Activated naive CD4-positive, alpha-beta T cell treated with anti-CD3 and anti-CD28 coated beads for 36 hours (primary cell): Measurements from ENCODE around the gene SEC22B. TPM values are rescaled to one million over a fixed set of nuclear protein-coding genes. Genes with fewer than 3 reads are reported as not detected.
"Not testable (repeated sequence)": the region's sequence is repeated elsewhere in the genome, so short reads cannot be mapped to it uniquely, and the experiment has no call there.

ENCODE experiments used
- CTCF ChIA-PET: fragments of 350-600 bp; sonication (Branson Sonifier 250); formaldehyde crosslinking; loops from one replicate; lab custom pipeline; 2021; ENCODE audit warnings: antibody characterized with exemption; lab: Charles Lee
- DNase-seq: peaks from one replicate; pipeline ENCODE4 v3.0.0-alpha.2; 2020
- H3K27ac Mint-ChIP-seq: one replicate; pipeline ENCODE4 v1.8.0; 2021; ENCODE audit warnings: mild to moderate bottlenecking, mixed read lengths
- H3K27me3 Mint-ChIP-seq: one replicate; pipeline ENCODE4 v1.8.0; 2021; ENCODE audit warnings: low read depth, mixed read lengths
- H3K36me3 Mint-ChIP-seq: one replicate; pipeline ENCODE4 v1.8.0; 2021; ENCODE audit warnings: low read depth, mixed read lengths
- H3K4me1 Mint-ChIP-seq: one replicate; pipeline ENCODE4 v1.8.0; 2021; ENCODE audit warnings: low read depth, mixed read lengths
- H3K4me3 Mint-ChIP-seq: one replicate; pipeline ENCODE4 v1.8.0; 2021; ENCODE audit warnings: mild to moderate bottlenecking, moderate library complexity, mixed read lengths
- H3K9me3 Mint-ChIP-seq: one replicate; pipeline ENCODE4 v1.8.0; 2021; ENCODE audit warnings: mixed read lengths
- intact Hi-C: fragments of 100-400 bp; cut with micrococcal nuclease; formaldehyde crosslinking; loops from one replicate; pipeline ENCODE4 v1.15.1; 2023
- total RNA-seq, 2 experiments: library from RNA; stranded (reverse); gene quantifications; one replicate each; pipeline ENCODE4 v1.2.3, GENCODE V29; 2021

SEC22B gene
- total RNA-seq, 2 experiments from 2014 or later: 24.1 to 24.8 TPM

DNA sequence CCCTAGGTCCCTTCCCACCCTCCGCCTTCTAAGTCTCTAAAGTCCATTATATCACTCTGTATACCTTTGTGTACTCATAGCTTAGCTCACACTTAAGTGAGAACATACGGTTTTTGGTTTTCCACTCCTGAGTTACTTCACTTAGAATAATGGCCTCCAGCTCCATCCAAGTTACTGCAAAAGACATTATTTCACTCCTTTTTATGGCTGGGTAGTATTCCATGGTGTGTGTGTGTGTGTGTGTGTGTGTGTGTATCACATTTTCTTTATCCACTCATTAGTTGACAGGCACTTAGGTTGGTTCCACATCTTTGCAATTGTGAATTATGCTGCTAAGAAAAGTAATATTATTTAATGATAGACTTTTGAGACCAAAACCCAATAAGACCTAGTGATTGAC, 1.7 kb upstream of the SEC22B start:
- peaks cover 11% of the 10 kb centered on the region for H3K36me3 Mint-ChIP-seq
- intact Hi-C loops: loop anchor here (5.0 kb wide), 1 partner anchor 1036 kb away; the partner anchor contains the start of gene WARS2
- not testable (repeated sequence) for H3K27me3 Mint-ChIP-seq, DNase-seq, H3K27ac Mint-ChIP-seq, H3K9me3 Mint-ChIP-seq, H3K4me3 Mint-ChIP-seq
- H3K4me1 Mint-ChIP-seq: peaks cover 20% of the 10 kb centered on the region
- CTCF ChIA-PET: interaction anchor here (1.1 kb wide), 1 partner anchor 292 kb away, joined by 3 read pairs; no protein-coding TSS in a partner anchor

GRCh38 chr1:120175688-120176087, 632 bp downstream of the SEC22B start:
- DNase-seq, H3K27me3 Mint-ChIP-seq, CTCF ChIA-PET, H3K9me3 Mint-ChIP-seq: not testable (repeated sequence)
- H3K27ac Mint-ChIP-seq: peak overlapping the region; percentile 98
- H3K4me1 Mint-ChIP-seq: peaks cover 18% of the 10 kb centered on the region
- H3K4me3 Mint-ChIP-seq: peak overlapping the region; percentile 96
- peaks cover 11% of the 10 kb centered on the region for H3K36me3 Mint-ChIP-seq
- intact Hi-C loops: loop anchor here (5.0 kb wide), 1 partner anchor 1033 kb away; the partner anchor contains the start of gene WARS2

DNA sequence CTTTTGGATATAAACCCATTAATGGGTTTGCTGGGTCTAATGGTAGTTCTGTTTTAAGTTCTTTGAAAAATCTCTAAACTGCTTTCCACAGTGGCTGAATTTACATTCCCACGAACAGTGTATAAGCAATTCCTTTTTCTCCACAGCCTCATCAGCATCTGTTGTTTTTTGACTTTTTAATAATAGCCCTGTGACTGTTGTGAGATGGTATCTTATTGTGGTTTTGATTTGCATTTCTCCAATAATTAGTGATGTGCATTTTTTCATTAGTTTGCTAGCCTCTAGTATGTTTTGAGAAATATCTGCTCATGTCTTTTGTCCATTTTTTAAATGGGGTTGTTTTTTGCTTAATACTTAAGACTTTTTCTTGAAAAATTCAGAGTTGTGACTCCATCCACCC, 11.6 kb downstream of the SEC22B start:
- H3K27ac Mint-ChIP-seq, CTCF ChIA-PET, H3K36me3 Mint-ChIP-seq, H3K4me1 Mint-ChIP-seq, DNase-seq, H3K27me3 Mint-ChIP-seq, H3K9me3 Mint-ChIP-seq, H3K4me3 Mint-ChIP-seq: not testable (repeated sequence)
- intact Hi-C loops: loop anchor here (5.0 kb wide), 1 partner anchor 222 kb away; no protein-coding TSS in a partner anchor

DNA sequence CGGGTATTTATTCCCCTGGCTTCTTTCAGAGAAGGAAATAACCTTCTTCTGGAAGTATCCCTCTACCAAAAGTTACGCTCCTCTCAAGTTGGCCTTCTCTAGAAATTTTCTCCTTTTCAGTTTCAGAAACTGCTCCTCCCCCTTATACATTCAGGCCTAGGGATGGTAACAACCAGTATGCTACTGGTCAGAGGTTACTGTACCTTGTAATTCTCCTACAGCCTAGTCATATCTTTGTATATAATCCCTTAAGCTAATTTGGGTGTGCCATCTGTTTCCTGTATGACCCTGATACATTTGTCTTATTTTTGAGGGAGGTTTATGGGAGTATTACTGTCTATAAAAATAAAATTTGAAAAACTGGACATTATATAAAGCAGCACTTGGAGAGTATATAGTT, 14.3 kb downstream of the SEC22B start:
- H3K4me3 Mint-ChIP-seq, H3K9me3 Mint-ChIP-seq, H3K27me3 Mint-ChIP-seq, DNase-seq, H3K36me3 Mint-ChIP-seq, H3K4me1 Mint-ChIP-seq, CTCF ChIA-PET, H3K27ac Mint-ChIP-seq: not testable (repeated sequence)
- intact Hi-C loops: loop anchor here (5.0 kb wide), 1 partner anchor 220 kb away; no protein-coding TSS in a partner anchor

DNA sequence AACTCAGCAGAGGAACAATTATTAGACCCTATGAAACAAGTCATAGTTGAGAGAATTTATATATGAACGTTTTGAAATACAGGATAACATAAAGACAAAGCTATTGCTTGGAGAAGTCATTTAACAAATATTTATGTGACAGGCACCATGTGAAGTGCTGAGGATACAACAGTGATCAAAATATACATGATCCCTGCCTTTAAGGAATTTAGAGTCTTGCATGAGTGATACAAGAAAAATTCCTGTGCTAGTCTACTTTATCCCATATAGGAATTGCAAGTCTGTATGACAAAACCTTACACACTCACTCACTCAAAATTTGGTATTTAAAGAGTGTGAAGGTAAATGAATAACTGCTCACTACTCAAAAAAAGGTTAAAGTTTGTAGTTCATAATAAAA, 17.8 kb downstream of the SEC22B start:
- H3K4me1 Mint-ChIP-seq, H3K4me3 Mint-ChIP-seq, H3K9me3 Mint-ChIP-seq, intact Hi-C loops, DNase-seq, H3K27ac Mint-ChIP-seq, H3K27me3 Mint-ChIP-seq, H3K36me3 Mint-ChIP-seq, CTCF ChIA-PET: not testable (repeated sequence)

- H3K27ac Mint-ChIP-seq, DNase-seq, intact Hi-C loops, H3K27me3 Mint-ChIP-seq, H3K4me1 Mint-ChIP-seq, H3K9me3 Mint-ChIP-seq, H3K36me3 Mint-ChIP-seq, H3K4me3 Mint-ChIP-seq, CTCF ChIA-PET: not testable (repeated sequence)
These were observed 18.2 kb downstream of the SEC22B start for GRCh38 chr1:120158086-120158485.

GRCh38 chr1:120150138-120150822, 26.0 kb downstream of the SEC22B start:
- H3K36me3 Mint-ChIP-seq, intact Hi-C loops, H3K9me3 Mint-ChIP-seq, DNase-seq, H3K27ac Mint-ChIP-seq, CTCF ChIA-PET, H3K27me3 Mint-ChIP-seq, H3K4me3 Mint-ChIP-seq, H3K4me1 Mint-ChIP-seq: not testable (repeated sequence)

DNA sequence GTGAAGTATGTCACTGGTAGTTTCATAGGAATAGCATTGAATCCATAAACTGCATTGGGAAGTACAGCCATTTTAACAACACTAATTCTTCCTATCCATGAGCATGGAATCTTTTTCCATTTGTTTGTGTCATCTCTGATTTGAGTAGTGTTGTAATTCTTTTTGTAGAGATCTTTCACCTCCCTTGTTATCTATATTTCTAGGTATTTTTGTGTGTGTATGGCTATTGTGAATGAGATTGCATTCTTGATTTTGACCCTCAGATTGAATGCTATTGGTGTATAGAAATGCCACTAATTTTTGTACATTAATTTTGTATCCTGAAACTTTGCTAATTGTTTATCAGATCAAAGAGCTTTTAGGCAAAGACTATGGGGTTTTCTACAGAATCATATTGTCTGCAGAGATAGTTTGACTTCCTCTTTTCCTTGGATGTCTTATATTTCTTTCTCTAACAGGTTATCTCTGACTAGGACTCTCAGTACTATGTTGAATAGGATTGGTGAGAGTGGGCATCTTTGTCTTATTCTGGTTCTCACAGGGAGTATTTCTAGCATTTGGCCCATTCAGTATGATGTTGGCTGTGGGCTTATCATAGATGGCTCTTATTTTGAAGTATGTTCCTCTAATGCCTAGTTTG, 26.8 kb downstream of the SEC22B start:
- H3K4me3 Mint-ChIP-seq, CTCF ChIA-PET, H3K27me3 Mint-ChIP-seq, H3K27ac Mint-ChIP-seq, DNase-seq, H3K36me3 Mint-ChIP-seq, H3K9me3 Mint-ChIP-seq, H3K4me1 Mint-ChIP-seq: not testable (repeated sequence)
- intact Hi-C loops: loop anchor here (10.0 kb wide), 1 partner anchor 265 kb away; no protein-coding TSS in a partner anchor

- intact Hi-C loops: loop anchor here (10.0 kb wide), 1 partner anchor 261 kb away; no protein-coding TSS in a partner anchor
- DNase-seq, H3K4me3 Mint-ChIP-seq, H3K9me3 Mint-ChIP-seq, H3K27ac Mint-ChIP-seq, H3K27me3 Mint-ChIP-seq, CTCF ChIA-PET, H3K36me3 Mint-ChIP-seq: not testable (repeated sequence)
- H3K4me1 Mint-ChIP-seq: peaks cover 17% of the 10 kb centered on the region
These were observed 30.5 kb downstream of the SEC22B start for GRCh38 chr1:120145806-120146205.

GRCh38 chr1:120144626-120145025, 31.7 kb downstream of the SEC22B start:
- H3K27ac Mint-ChIP-seq, DNase-seq, H3K4me3 Mint-ChIP-seq, CTCF ChIA-PET, H3K9me3 Mint-ChIP-seq, H3K27me3 Mint-ChIP-seq, H3K36me3 Mint-ChIP-seq: not testable (repeated sequence)
- H3K4me1 Mint-ChIP-seq: peaks cover 17% of the 10 kb centered on the region
- intact Hi-C loops: loop anchor here (5.0 to 10.0 kb wide), 2 partner anchors 177 to 260 kb away; no protein-coding TSS in a partner anchor

DNA sequence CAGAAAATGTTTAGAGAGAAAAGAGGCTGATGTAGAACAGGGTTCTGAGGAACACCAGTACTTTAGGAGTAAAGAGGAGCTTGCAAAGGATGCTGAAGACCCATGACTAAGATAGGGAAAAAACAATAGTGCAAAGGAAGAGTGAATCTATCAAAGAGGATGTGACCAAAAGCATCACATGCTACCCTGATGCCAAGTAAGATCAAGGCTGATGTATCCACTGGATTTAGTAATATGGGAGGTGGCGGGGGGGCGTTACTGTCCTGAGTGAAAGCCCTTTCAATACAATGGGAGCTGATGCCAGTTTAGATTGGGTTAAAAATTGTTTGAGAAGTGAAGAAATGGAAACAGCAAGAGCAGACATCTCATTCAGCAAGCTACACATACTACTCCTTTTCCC, 32.2 kb downstream of the SEC22B start:
- intact Hi-C loops: loop anchor here (5.0 to 10.0 kb wide), 2 partner anchors 177 to 259 kb away; no protein-coding TSS in a partner anchor
- H3K9me3 Mint-ChIP-seq, CTCF ChIA-PET, H3K27ac Mint-ChIP-seq, H3K27me3 Mint-ChIP-seq, H3K36me3 Mint-ChIP-seq, H3K4me3 Mint-ChIP-seq: not testable (repeated sequence)
- peak; percentile 52 for DNase-seq
- peaks cover 17% of the 10 kb centered on the region for H3K4me1 Mint-ChIP-seq

GRCh38 chr1:120143334-120143733, 33.0 kb downstream of the SEC22B start:
- H3K27me3 Mint-ChIP-seq, H3K9me3 Mint-ChIP-seq, H3K27ac Mint-ChIP-seq, H3K4me3 Mint-ChIP-seq, H3K36me3 Mint-ChIP-seq, DNase-seq, CTCF ChIA-PET: not testable (repeated sequence)
- peaks cover 17% of the 10 kb centered on the region for H3K4me1 Mint-ChIP-seq
- intact Hi-C loops: loop anchor here (1.0 to 10.0 kb wide), 3 partner anchors 176 to 259 kb away; no protein-coding TSS in a partner anchor
